Right lobe of liver (tissue), 6 donors: ENCODE measurements around the gene SEH1L. TPM values are rescaled to one million over a fixed set of nuclear protein-coding genes. Genes with fewer than 3 reads are reported as not detected.

Experiments used
- ATAC-seq, 4 donors: fragments of 200-7000 bp; cut with Tn5 transposase; one replicate each; pipeline ENCODE4 v1.9.1; 2020; ENCODE audit warnings: mild to moderate bottlenecking in 4 of 4, moderate library complexity in 4 of 4
- DNase-seq, 3 donors: peaks; one replicate each; pipeline ENCODE4 v3.0.0-alpha.2; 2020
- H3K27ac ChIP-seq, 3 donors: fragments of 200-600 bp; one replicate each; pipeline ENCODE4 v1.8.0; 2022
- H3K27me3 ChIP-seq, 2 donors: fragments of 200-600 bp; one replicate each; pipeline ENCODE4 v1.8.0; 2022
- H3K36me3 ChIP-seq, 4 donors: fragments of 200-600 bp; sonication (generic) in 1 of 4; one replicate each; pipeline versions ENCODE4 v1.5.1 to v1.8.0; 2017 to 2022; ENCODE audit warnings: control low read depth in 1 of 4
- H3K4me1 ChIP-seq, 4 donors: fragments of 200-600 bp; sonication (generic) in 1 of 4; one replicate each; pipeline versions ENCODE4 v1.5.1 to v1.8.0; 2017 to 2022; ENCODE audit warnings: control low read depth in 1 of 4
- H3K4me3 ChIP-seq, 3 donors: fragments of 200-600 bp; one replicate each; pipeline ENCODE4 v1.8.0; 2022
- H3K9me3 ChIP-seq, 4 donors: fragments of 200-600 bp; sonication (generic) in 1 of 4; one replicate each; pipeline versions ENCODE4 v1.5.1 to v1.8.0; 2017 to 2022; ENCODE audit warnings: control low read depth in 1 of 4
- POLR2A ChIP-seq: fragments of 450-650 bp; IDR thresholded peaks from one replicate; pipeline ENCODE4 v1.6.1; 2017; ENCODE audit warnings: antibody characterized with exemption, mild to moderate bottlenecking
- WGBS: methylation state at CpG from one replicate; pipeline ENCODE4 v1.1.6; 2018; ENCODE audit warnings: low coverage, low lambda C conversion rate; ENCODE audit not compliant: insufficient coverage; ENCODE audit errors: missing lambda C conversion rate; 5-methylcytosine and 5-hydroxymethylcytosine counted together
- intact Hi-C, 2 donors: fragments of 100-400 bp; cut with DNase I; formaldehyde crosslinking; loops; one replicate each; pipeline versions ENCODE4 v1.11.2 to v1.14.1; 2022
- total RNA-seq, 6 experiments: library from RNA; depleted of rRNA in 2 of 6; stranded (reverse); fragments of >200 nt in 2 of 6; fragmentation: NEBNext Ultra II Directional in 3 of 6; extraction: Animal tissue kit (Norgen Biotek cat#: 25700) in 3 of 6; gene quantifications; one replicate each; pipeline versions ENCODE4 v1.1.0 to v1.2.4, GENCODE V29; 2016 to 2023
- TF ChIP-seq, protein P1 (sequence below), 4 donors: fragments of 200-600 bp in 3 of 4; fragments of 450-650 bp in 1 of 4; IDR thresholded peaks; one replicate each; pipeline versions ENCODE4 v1.5.1 to v1.8.0; 2016 to 2022; ENCODE audit warnings: antibody characterized with exemption in 4 of 4, mild to moderate bottlenecking in 2 of 4
- donor health status: DM: no; HTN: yes; CAD: no.
- donor health status: DM: no; HTN: no; CAD: no.
- donor health status: DM: no; HTN: no; CAD: no.
- donor health status: DM: no; HTN: yes; CAD: no.
- donor health status: DM: no; HTN: yes; CAD: no.

The SEH1L gene
- total RNA-seq, 6 experiments from 2014 or later: 14.6 to 30.3 (median 20.9) TPM

DNA sequence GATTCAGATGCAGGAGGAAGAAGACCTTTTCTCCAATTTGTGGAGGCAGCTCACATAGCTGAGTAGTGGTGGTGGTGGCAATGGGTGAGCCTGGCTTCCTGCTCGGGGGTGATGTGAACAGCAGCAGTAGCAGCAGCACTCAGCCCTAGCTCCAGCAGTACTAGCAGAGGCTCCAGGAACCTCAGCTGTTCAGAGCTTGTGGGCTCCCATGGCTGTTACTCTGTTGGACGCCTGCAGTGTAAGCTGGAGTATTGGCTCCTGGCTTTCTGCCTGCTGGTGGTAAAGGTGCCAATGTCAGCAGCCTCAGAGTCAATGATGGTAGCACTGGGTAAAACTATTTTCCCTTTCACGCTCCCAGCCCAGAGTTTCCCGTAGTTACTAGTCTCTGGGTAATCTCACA lies 3.1 kb upstream of the SEH1L start:
- no peaks in the 10 kb centered on the region for H3K27me3 ChIP-seq
- H3K27ac ChIP-seq: no peak overlapping the region
- DNase-seq (peak; percentile 74 to 87 (median 75)), ATAC-seq (peak in 3 of 4 donors; percentile 5 to 13 (median 13))
- 8% methylated on average over 3 of the region's 4 CpGs for WGBS
- H3K4me3 ChIP-seq: no peak overlapping the region
- H3K4me1 ChIP-seq: peaks cover 0 to 16% (median 4%) of the 10 kb centered on the region in 4 donors
- H3K9me3 ChIP-seq: no peaks in the 10 kb centered on the region
- intact Hi-C loops: no loop called here
- no peaks in the 10 kb centered on the region for H3K36me3 ChIP-seq
- TF ChIP-seq, protein P1, sequence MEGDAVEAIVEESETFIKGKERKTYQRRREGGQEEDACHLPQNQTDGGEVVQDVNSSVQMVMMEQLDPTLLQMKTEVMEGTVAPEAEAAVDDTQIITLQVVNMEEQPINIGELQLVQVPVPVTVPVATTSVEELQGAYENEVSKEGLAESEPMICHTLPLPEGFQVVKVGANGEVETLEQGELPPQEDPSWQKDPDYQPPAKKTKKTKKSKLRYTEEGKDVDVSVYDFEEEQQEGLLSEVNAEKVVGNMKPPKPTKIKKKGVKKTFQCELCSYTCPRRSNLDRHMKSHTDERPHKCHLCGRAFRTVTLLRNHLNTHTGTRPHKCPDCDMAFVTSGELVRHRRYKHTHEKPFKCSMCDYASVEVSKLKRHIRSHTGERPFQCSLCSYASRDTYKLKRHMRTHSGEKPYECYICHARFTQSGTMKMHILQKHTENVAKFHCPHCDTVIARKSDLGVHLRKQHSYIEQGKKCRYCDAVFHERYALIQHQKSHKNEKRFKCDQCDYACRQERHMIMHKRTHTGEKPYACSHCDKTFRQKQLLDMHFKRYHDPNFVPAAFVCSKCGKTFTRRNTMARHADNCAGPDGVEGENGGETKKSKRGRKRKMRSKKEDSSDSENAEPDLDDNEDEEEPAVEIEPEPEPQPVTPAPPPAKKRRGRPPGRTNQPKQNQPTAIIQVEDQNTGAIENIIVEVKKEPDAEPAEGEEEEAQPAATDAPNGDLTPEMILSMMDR (IDR thresholded peaks at IDR 0.05): no peak
- TF ChIP-seq POLR2A: no peak

DNA sequence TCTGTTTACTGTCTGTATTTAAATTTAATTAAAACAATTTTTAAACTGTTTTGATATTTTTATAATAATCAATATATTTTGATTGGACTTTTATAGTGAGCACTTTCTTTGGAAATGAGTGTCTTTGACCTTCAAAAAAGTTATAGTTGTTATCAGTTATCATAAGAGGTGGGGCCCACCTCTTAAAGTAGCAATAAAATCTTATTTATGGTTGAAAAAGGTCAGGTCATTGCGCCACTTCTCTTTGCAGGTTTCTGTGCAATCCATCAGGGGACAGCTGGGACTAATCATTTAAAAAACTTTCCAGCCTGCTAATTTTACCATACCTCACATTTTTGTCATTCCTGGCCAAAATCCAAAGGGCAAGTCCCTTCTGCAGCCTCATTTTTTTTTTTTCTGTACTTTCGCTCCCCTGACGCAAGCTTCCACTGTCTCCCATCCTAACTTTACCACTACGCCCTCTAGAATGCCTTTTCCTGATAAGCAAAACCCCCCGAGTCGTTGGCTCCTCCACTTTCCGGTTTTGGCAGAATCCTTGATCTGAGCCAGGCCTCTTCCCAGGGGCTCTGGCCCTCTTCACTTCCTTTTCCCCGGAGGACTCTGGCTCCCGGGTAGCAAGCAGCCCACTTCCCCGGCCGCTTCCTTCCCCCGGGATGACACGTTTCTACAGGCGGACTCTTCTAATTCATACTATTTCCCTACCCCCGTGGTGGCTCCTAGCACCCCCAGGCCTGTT lies 1.1 kb upstream of the SEH1L start:
- Histone ChIP-seq H3K36me3 (no peaks in the 10 kb centered on the region), H3K27me3 (no peaks in the 10 kb centered on the region), H3K9me3 (no peaks in the 10 kb centered on the region), H3K4me3 (peak overlapping the region; percentile 64 to 78 (median 65)), H3K4me1 (peaks cover 0 to 24% (median 4%) of the 10 kb centered on the region in 4 donors), H3K27ac (peak overlapping the region; percentile 90 to 98 (median 94))
- intact Hi-C loops: no loop called here
- ATAC-seq (peak in 2 of 4 donors; percentile 1 to 11), DNase-seq (peak; percentile 60 to 68 (median 61))
- TF ChIP-seq, protein P1 (IDR thresholded peaks at IDR 0.05): no peak
- TF ChIP-seq POLR2A: peak; percentile 39
- WGBS: 4% methylated on average over 15 of the region's 15 CpGs

DNA sequence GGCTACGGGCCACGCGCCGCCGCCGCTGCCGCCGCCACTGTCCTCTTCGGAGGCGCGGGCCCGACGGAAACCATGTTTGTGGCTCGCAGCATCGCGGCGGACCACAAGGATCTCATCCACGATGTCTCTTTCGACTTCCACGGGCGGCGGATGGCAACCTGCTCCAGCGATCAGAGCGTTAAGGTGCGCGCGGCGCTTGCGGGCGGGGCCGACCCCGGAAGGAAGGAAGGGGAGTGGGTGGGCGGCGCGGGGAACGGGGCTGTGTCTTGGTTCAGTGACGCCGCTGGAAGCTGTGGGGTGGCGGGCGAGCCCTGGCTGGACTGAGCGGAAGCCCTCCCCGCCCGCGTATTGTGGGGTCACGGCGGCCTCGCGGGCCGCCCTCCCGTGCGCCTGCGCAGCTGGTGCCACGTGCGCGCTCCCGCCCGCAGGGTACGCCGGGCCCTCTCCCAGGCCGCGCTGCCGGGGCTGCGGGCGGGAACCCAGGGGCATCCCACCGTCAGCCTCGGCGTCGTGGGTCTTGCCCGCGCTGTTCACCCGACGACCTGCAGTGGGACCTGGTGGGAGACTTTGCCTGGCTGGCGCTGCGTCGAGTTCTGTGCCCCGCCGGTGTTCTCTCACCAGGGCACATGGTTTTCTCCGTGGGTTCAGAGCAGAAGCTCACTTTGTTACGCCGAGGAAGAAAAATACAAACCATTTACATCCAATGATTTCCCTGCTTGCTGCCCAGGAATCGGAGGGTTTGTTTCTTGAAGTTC lies 416 bp downstream of the SEH1L start:
- DNase-seq (peak; percentile 98), ATAC-seq (peak; percentile 73 to 86 (median 82))
- Histone ChIP-seq H3K4me1 (peaks cover 0 to 24% (median 4%) of the 10 kb centered on the region in 4 donors), H3K27me3 (no peaks in the 10 kb centered on the region), H3K9me3 (no peaks in the 10 kb centered on the region), H3K36me3 (no peaks in the 10 kb centered on the region), H3K27ac (peak overlapping the region; percentile 71 to 82 (median 82)), H3K4me3 (peak overlapping the region; percentile 58 to 64 (median 64))
- peak; percentile 71 for TF ChIP-seq POLR2A
- TF ChIP-seq, protein P1 (IDR thresholded peaks at IDR 0.05): no peak
- intact Hi-C loops: no loop called here
- 10% methylated on average over 4 of the region's 81 CpGs for WGBS

DNA sequence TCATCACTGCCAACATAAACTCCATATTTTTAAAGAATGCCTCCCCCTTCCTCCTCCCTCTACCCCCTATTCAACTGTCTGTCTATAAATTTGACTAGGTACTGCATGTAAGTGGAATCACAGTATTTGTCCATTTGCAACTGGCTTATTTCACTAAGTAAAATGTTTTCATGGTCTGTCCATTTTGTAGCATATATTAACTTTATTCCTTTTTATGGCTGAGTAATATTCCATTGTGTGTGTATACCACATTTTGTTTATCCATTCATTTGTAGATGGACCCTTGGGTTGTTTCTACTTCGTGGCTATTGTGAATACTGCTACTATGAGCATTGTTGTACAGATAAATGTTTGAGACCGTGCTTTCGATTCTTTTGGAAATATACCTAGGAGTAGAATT lies 10.7 kb downstream of the SEH1L start:
- H3K9me3 ChIP-seq: no peaks in the 10 kb centered on the region
- intact Hi-C loops: no loop called here
- ATAC-seq: no peak
- no peak overlapping the region for H3K4me3 ChIP-seq
- H3K36me3 ChIP-seq: peaks cover 0 to 35% (median 8%) of the 10 kb centered on the region in 4 donors
- DNase-seq: no peak
- H3K27ac ChIP-seq: no peak overlapping the region
- H3K4me1 ChIP-seq: peaks cover 0 to 5% (median 0%) of the 10 kb centered on the region in 4 donors
- TF ChIP-seq, protein P1 (IDR thresholded peaks at IDR 0.05): no peak
- no peak for TF ChIP-seq POLR2A
- WGBS: 100% methylated on average over 3 of the region's 3 CpGs
- no peaks in the 10 kb centered on the region for H3K27me3 ChIP-seq
